B cell (primary cell): Measurements from ENCODE around the gene NHLRC3. TPM values are rescaled to one million over a fixed set of nuclear protein-coding genes. Genes with fewer than 3 reads are reported as not detected.

Experiments used
- ATAC-seq: fragments of 200-7000 bp; cut with Tn5 transposase; one replicate; pipeline ENCODE4 v1.10.0; 2021; ENCODE audit warnings: low read depth, mild to moderate bottlenecking, moderate number of reproducible peaks, moderate library complexity
- CTCF ChIA-PET: fragments of 350-600 bp; sonication (Branson Sonifier 250); formaldehyde crosslinking; loops from one replicate; lab custom pipeline; 2021; ENCODE audit warnings: antibody characterized with exemption, inconsistent platforms; lab: Charles Lee
- POLR2A ChIA-PET: fragments of 350-600 bp; sonication (Branson Sonifier 250); formaldehyde crosslinking; loops from one replicate; lab custom pipeline; 2021; ENCODE audit warnings: antibody characterized with exemption; lab: Charles Lee
- DNase-seq: peaks from one replicate; pipeline ENCODE4 v3.0.0; 2013
- H2AFZ ChIP-seq: 2 replicates; pipeline ENCODE4 v1.6.1; 2012; ENCODE audit warnings: mild to moderate bottlenecking, low read depth, low read length; ENCODE audit not compliant: insufficient read depth, poor library complexity, severe bottlenecking
- H3K27ac ChIP-seq, 2 donors: 1 replicate in 1 of 2; 2 replicates in 1 of 2; pipeline ENCODE4 v1.5.1; 2012 to 2013; ENCODE audit warnings: low read length in 2 of 2, mild to moderate bottlenecking in 2 of 2, moderate library complexity in 1 of 2
- H3K27me3 ChIP-seq, 4 experiments: fragments of 200-600 bp in 1 of 4; sonication (generic) in 1 of 4; replicated peaks in 1 of 4; 1 replicate in 2 of 4; 2 replicates in 2 of 4; pipeline versions ENCODE4 v1.6.1 to v1.7.0; 2013 to 2016; ENCODE audit warnings: low read length in 3 of 4, mild to moderate bottlenecking in 2 of 4, mixed read lengths in 1 of 4, moderate library complexity in 1 of 4; ENCODE audit not compliant: insufficient read depth in 4 of 4, control insufficient read depth in 3 of 4; ENCODE audit errors: control extremely low read depth in 1 of 4
- H3K36me3 ChIP-seq, 2 experiments: replicated peaks in 1 of 2; 1 replicate in 1 of 2; 2 replicates in 1 of 2; pipeline versions ENCODE4 v1.6.1 to v1.7.1; 2013; ENCODE audit warnings: low read length in 1 of 2; ENCODE audit not compliant: insufficient read depth in 2 of 2, control insufficient read depth in 1 of 2; ENCODE audit errors: control extremely low read depth in 1 of 2, extremely low read depth in 1 of 2
- H3K4me1 ChIP-seq, 2 donors: fragments of 200-600 bp in 1 of 2; sonication (generic) in 1 of 2; 1 replicate in 1 of 2; 2 replicates in 1 of 2; pipeline versions ENCODE4 v1.5.1 to v1.6.1; 2013 to 2017; ENCODE audit warnings: low read length in 2 of 2; ENCODE audit not compliant: control insufficient read depth in 2 of 2, insufficient read depth in 2 of 2
- H3K4me2 ChIP-seq: replicated peaks from 2 replicates; pipeline ENCODE3; 2012; ENCODE audit warnings: mild to moderate bottlenecking, low read depth, low read length; ENCODE audit not compliant: poor library complexity, severe bottlenecking
- H3K4me3 ChIP-seq, 5 experiments: fragments of 200-600 bp in 1 of 5; sonication (generic) in 1 of 5; 1 replicate in 3 of 5; 2 replicates in 2 of 5; pipeline versions ENCODE4 v1.5.1 to v1.7.0; 2011 to 2016; ENCODE audit warnings: low read length in 4 of 5, mild to moderate bottlenecking in 4 of 5, low read depth in 2 of 5, control low read depth in 1 of 5, moderate library complexity in 1 of 5; ENCODE audit not compliant: insufficient read depth in 1 of 5; ENCODE audit errors: control extremely low read depth in 1 of 5, extremely low read depth in 1 of 5
- H3K79me2 ChIP-seq: fragments of 200-600 bp; sonication (generic); one replicate; pipeline ENCODE4 v1.6.0; 2016; ENCODE audit warnings: low read length; ENCODE audit not compliant: control insufficient read depth, insufficient read depth
- H3K9ac ChIP-seq: fragments of 200-600 bp; sonication (generic); 2 replicates; pipeline ENCODE4 v1.6.1; 2017; ENCODE audit warnings: mild to moderate bottlenecking, low read length, moderate library complexity
- H3K9me3 ChIP-seq, 3 donors: one replicate each; pipeline versions ENCODE4 v1.6.1 to v1.7.1; 2013; ENCODE audit warnings: low read length in 2 of 3; ENCODE audit not compliant: control insufficient read depth in 2 of 3, insufficient read depth in 1 of 3; ENCODE audit errors: control extremely low read depth in 1 of 3
- H4K20me1 ChIP-seq: 2 replicates; pipeline ENCODE4 v1.6.0; 2012; ENCODE audit warnings: mild to moderate bottlenecking, low read length; ENCODE audit not compliant: insufficient read depth, control insufficient read depth, poor library complexity, severe bottlenecking
- H3K27ac Mint-ChIP-seq: one replicate; pipeline ENCODE4 v1.8.0; 2021; ENCODE audit warnings: mixed read lengths
- H3K27me3 Mint-ChIP-seq: one replicate; pipeline ENCODE4 v1.8.0; 2021; ENCODE audit warnings: mixed read lengths
- H3K4me1 Mint-ChIP-seq: one replicate; pipeline ENCODE4 v1.8.0; 2021; ENCODE audit warnings: mixed read lengths
- H3K4me3 Mint-ChIP-seq: one replicate; pipeline ENCODE4 v1.8.0; 2021; ENCODE audit warnings: mixed read lengths
- H3K9me3 Mint-ChIP-seq: one replicate; pipeline ENCODE4 v1.8.0; 2022; ENCODE audit warnings: mixed read lengths; ENCODE audit not compliant: insufficient read depth
- EZH2 ChIP-seq: IDR thresholded peaks from 2 replicates; pipeline ENCODE4 v1.6.1; 2012; ENCODE audit warnings: borderline replicate concordance, low read depth, mild to moderate bottlenecking, moderate library complexity, low read length; ENCODE audit not compliant: insufficient read depth, poor library complexity, severe bottlenecking
- WGBS: methylation state at CpG from one replicate; pipeline ENCODE4 v1.1.5; 2013; ENCODE audit warnings: missing lambda C conversion rate; ENCODE audit not compliant: insufficient coverage; 5-methylcytosine and 5-hydroxymethylcytosine counted together
- intact Hi-C: fragments of 100-400 bp; cut with micrococcal nuclease; formaldehyde crosslinking; loops from one replicate; pipeline ENCODE4 v1.10.0; 2022
- polyA plus RNA-seq: library from polyadenylated mRNA; depleted of rRNA; stranded (reverse); fragments of >200 nt; gene quantifications from 2 replicates; pipeline ENCODE4 v1.2.3, GENCODE V29; 2012
- total RNA-seq, 2 donors: library from RNA; stranded (reverse); fragments of 120-200 nt in 1 of 2; gene quantifications; 1 replicate in 1 of 2; 2 replicates in 1 of 2; pipeline versions ENCODE4 v1.2.3 to v1.2.4, GENCODE V29; 2013 to 2022
- TF ChIP-seq, protein P1 (sequence below): fragments of 200-600 bp; IDR thresholded peaks from one replicate; pipeline ENCODE4 v1.8.0; 2022; ENCODE audit warnings: antibody characterized with exemption, mild to moderate bottlenecking

NHLRC3 gene
- total and polyA plus RNA-seq, 2 donors (not counting 1 experiment from before 2014, with no cell fraction given) = 11.7 to 38.8 TPM

DNA sequence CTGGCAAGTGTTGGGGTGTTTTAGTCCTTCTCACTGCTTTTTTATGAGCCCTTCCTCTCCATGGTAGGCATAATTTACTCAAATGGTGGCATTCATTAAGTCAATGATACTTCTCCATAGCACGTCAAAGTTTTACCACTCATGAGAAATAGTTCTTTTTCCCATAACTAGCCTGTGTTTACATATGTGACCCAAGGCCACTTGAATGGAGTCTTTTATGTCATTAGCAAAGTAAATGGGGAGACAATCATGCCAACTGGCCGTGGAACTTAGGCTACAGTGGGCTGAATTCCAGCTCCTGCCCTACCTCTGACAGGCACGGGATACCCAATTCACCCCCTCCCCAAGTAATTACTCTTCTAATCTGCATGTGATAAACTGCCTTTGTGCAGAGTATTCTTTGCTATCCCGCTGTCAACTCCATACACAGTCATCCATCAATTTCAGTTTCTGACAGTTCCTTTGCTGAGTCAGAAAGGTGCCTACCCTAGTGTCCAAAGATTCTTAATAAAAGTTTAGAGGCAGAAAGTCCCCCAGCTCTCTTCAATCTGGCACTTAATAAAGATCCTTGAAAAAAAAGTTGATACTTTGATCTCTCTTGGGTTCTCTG, 17.3 kb upstream of the NHLRC3 start:
- TF ChIP-seq, protein P1, sequence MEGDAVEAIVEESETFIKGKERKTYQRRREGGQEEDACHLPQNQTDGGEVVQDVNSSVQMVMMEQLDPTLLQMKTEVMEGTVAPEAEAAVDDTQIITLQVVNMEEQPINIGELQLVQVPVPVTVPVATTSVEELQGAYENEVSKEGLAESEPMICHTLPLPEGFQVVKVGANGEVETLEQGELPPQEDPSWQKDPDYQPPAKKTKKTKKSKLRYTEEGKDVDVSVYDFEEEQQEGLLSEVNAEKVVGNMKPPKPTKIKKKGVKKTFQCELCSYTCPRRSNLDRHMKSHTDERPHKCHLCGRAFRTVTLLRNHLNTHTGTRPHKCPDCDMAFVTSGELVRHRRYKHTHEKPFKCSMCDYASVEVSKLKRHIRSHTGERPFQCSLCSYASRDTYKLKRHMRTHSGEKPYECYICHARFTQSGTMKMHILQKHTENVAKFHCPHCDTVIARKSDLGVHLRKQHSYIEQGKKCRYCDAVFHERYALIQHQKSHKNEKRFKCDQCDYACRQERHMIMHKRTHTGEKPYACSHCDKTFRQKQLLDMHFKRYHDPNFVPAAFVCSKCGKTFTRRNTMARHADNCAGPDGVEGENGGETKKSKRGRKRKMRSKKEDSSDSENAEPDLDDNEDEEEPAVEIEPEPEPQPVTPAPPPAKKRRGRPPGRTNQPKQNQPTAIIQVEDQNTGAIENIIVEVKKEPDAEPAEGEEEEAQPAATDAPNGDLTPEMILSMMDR = no peak
- TF ChIP-seq EZH2 = no peak
- no peaks in the 10 kb centered on the region for H4K20me1 ChIP-seq
- WGBS = no CpG with 5 or more reads among the region's 4 CpGs
- ATAC-seq = no peak
- POLR2A ChIA-PET = no interaction called here
- no peak overlapping the region for H3K9ac ChIP-seq
- Mint-ChIP-seq H3K4me3 (no peak overlapping the region), H3K27ac (no peak overlapping the region), H3K4me1 (no peaks in the 10 kb centered on the region), H3K27me3 (no peaks in the 10 kb centered on the region), H3K9me3 (no peaks in the 10 kb centered on the region)
- DNase-seq = no peak
- no peaks in the 10 kb centered on the region for H3K79me2 ChIP-seq
- CTCF ChIA-PET = no interaction called here
- no peak overlapping the region for H2AFZ ChIP-seq
- no peaks in the 10 kb centered on the region for H3K27me3 ChIP-seq
- peaks cover 6 to 64% of the 10 kb centered on the region in 2 experiments for H3K36me3 ChIP-seq
- no peaks in the 10 kb centered on the region for H3K9me3 ChIP-seq
- H3K4me1 ChIP-seq = no peaks in the 10 kb centered on the region
- H3K4me2 ChIP-seq = no peak overlapping the region
- intact Hi-C loops = no loop called here
- H3K4me3 ChIP-seq = no peak overlapping the region
- no peak overlapping the region for H3K27ac ChIP-seq

DNA sequence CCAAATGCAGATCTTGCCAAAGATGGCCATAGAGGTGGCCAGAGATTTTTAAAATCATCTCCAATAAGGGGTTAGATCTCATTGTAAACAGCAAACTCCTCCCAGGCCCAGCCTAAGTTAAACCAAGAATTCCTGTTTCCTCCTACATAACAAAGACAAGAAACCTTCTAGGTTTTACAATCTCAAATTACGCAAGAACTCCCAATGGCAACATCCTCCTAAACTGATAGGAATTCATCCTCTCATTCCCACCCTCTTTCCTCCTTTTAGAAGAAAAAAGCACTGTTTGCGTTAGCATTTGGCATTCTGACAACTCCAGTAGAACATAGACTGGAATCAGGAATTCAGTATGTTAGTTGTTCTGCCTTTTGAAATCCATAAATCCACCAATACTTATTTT, 14.9 kb upstream of the NHLRC3 start:
- H3K36me3 ChIP-seq = peaks cover 1 to 68% of the 10 kb centered on the region in 2 experiments
- 100% methylated on average over 1 of the region's 2 CpGs for WGBS
- CTCF ChIA-PET = no interaction called here

More for the DNA sequence above, 14.9 kb upstream of the NHLRC3 start:
- Histone ChIP-seq H3K9me3 (no peaks in the 10 kb centered on the region), H3K4me2 (no peak overlapping the region), H3K9ac (no peak overlapping the region), H3K27me3 (no peaks in the 10 kb centered on the region), H4K20me1 (no peaks in the 10 kb centered on the region), H2AFZ (no peak overlapping the region), H3K79me2 (no peaks in the 10 kb centered on the region), H3K4me1 (no peaks in the 10 kb centered on the region), H3K4me3 (no peak overlapping the region), H3K27ac (no peak overlapping the region)
- H3K27me3 Mint-ChIP-seq = no peaks in the 10 kb centered on the region
- no peak overlapping the region for H3K4me3 Mint-ChIP-seq
- intact Hi-C loops = no loop called here
- no peak overlapping the region for H3K27ac Mint-ChIP-seq
- POLR2A ChIA-PET = no interaction called here
- H3K9me3 Mint-ChIP-seq = no peaks in the 10 kb centered on the region
- no peaks in the 10 kb centered on the region for H3K4me1 Mint-ChIP-seq
- ATAC-seq = no peak
- no peak for DNase-seq
- TF ChIP-seq EZH2 = no peak
- TF ChIP-seq, protein P1 = no peak
